NCI-H2029 treated with DMSO at 0.1 percent for 48 hours (cell line): ENCODE measurements around the gene CPHXL.

Experiments
- DNase-seq: peaks from one replicate; lab custom pipeline; 2025; lab: John Stamatoyannopoulos, UW

Gene CPHXL

GRCh38 chr16:75701361-75701760 is 24.9 kb downstream of the CPHXL start, which contains the start of gene DUXB:
Gene DUXB, minus strand, starts transcription at chr16:75701461. Its CDS starts 43 bp downstream, at chr16:75701418.
- no peak for DNase-seq

- no peak for DNase-seq
Measured at GRCh38 chr16:75697571-75697970, 28.7 kb downstream of the CPHXL start.

- DNase-seq, result no peak
Measured at GRCh38 chr16:75695708-75696107, 30.6 kb downstream of the CPHXL start.

- no peak for DNase-seq
Measured at GRCh38 chr16:75687361-75687760, 38.9 kb downstream of the CPHXL start.

- no peak for DNase-seq
Measured at GRCh38 chr16:75682308-75682707, 44.0 kb downstream of the CPHXL start.

- DNase-seq, result no peak
Measured at GRCh38 chr16:75679366-75679765, 46.9 kb downstream of the CPHXL start.

GRCh38 chr16:75676909-75677308 is 49.4 kb downstream of the CPHXL start, which contains the start of gene CPHXL2:
Gene CPHXL2, minus strand, starts transcription at chr16:75677009. Its CDS starts 10 bp downstream, at chr16:75676999.
- DNase-seq, result no peak

GRCh38 chr16:75667503-75667902 is 58.8 kb downstream of the CPHXL start:
- DNase-seq, result no peak
